Hippocampal formation (tissue), 2 donors: ENCODE results near the gene MAGI2.

Experiments
- DNase-seq, 2 donors: peaks; one replicate each; lab custom pipeline; 2025; lab: John Stamatoyannopoulos, UW

The MAGI2 gene

GRCh38 chr7:79257959-79258358 is 195.5 kb downstream of the MAGI2 start:
- no peak for DNase-seq

- no peak for DNase-seq
Measured at GRCh38 chr7:79245623-79246249, 207.7 kb downstream of the MAGI2 start.

GRCh38 chr7:79244482-79244881 is 209.0 kb downstream of the MAGI2 start:
- no peak for DNase-seq

GRCh38 chr7:79241288-79242060 is 212.0 kb downstream of the MAGI2 start:
- DNase-seq: no peak

GRCh38 chr7:79240413-79240812 is 213.1 kb downstream of the MAGI2 start:
- peak in 1 of 2 donors; percentile 5 for DNase-seq

DNA sequence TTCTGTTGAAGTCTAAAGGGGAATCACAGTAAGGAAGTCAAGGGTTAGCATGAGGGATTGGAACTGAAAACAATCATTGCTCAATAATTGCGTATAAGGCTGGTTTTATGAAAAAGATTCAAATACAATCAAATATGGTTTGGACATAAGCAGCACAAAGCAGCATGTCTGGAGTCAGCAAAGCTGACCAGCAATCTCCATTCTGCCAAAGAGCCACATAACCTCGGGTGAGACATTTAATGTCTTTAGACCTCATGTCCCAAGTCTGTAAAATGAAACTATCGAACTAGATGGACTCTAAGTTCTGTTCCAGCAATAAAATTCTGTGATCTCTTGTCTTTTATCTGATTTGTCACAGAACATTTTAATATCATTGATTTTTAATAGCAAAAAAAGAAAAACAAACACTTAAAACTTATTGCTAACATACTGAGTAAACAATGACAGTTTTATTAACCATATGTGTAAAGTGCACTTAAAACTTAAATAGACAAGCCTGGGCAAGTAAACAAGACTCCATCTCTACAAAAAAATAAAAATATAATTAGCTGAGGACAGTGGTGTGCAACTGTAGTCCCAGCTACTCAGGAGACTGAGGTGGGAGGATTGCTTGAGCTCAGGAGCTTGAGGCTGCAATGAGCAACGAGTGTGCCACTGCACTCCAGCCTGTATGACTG is 217.0 kb downstream of the MAGI2 start:
- no peak for DNase-seq

GRCh38 chr7:79227044-79227443 is 226.4 kb downstream of the MAGI2 start:
- no peak for DNase-seq

DNA sequence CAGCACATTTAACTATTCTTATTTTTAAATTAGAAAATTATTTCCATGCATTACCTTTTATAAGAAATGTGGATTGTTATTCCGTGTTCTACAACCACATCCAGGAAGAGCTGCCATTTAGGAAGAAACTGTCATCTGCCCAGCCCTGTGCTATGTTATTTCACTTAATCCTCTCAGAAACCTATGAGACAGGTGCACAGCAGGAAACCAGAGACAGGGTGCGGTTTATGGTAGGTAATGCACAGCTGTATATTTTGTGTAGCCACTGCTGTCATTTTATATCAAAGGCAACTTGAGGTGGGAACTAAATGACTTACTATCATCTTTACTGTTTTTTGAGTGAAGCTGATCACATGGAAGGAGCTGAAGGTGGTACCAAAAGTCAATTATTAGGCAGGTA is 232.3 kb downstream of the MAGI2 start:
- no peak for DNase-seq

DNA sequence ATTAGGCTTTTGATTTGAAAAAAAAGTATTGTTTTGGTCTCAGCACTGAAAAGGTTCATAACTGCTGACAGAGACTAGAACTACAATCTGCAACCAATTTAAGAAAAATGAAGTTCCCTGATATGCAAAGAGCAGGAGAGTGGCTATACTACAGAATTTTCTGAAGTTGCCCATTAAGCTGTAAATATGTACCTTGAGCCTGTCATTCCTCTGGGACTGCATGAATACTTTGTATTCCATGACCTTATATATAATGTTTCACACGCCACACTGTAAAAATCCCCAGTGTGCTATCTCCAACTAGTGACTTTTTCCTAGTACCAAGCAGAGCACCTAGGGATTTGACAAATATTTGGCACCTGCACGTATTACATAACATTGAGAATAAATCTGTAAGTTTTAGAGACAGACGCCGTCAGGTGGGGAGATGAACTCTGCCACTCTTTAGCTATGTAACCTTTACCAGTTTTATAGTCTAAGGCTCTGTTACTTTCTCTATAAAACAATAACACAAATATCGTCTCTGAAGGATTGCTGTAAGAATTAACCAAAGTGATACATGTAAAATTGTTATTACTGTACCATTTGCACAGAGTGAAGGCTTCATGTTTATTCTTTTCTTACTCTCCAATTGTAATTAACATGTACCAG is 235.4 kb downstream of the MAGI2 start:
- no peak for DNase-seq

DNA sequence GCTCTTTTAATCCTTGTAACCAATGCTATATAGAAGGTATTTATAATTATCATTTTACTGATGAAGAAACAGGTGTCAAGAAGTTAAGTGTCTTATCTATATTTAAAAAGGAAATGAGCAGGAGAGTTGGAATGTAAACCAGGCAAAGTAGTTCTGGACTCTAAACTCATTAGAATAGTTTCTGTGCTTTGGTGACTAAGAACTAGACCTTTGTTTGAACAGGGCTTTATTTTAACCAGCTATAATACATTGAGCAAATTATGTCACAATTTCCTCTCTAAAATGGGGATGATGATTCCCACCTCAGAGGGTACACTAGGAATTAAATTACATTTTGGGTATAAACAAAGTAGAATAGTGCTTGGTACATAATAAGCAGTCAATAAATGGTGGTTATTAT is 236.0 kb downstream of the MAGI2 start:
- no peak for DNase-seq

DNA sequence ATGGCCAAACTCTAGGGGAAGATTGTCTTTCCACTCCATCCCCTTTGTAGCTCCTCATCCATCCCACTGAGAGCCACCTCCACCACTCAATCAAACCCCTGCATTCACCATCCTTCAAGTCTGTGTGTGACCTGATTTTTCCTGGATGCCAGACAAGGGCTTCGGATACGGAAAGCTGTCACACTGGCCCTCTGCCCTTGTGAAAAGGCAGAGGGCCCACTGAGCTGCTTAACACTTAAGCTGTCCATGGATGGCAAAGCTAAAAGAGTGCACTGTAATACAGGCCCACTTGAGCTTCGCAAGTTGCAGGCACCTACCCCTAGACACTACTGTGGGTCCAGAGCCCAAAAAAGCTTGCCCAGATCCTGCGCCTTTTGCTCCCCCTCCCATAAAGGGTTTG is 237.2 kb downstream of the MAGI2 start:
- DNase-seq: no peak

DNA sequence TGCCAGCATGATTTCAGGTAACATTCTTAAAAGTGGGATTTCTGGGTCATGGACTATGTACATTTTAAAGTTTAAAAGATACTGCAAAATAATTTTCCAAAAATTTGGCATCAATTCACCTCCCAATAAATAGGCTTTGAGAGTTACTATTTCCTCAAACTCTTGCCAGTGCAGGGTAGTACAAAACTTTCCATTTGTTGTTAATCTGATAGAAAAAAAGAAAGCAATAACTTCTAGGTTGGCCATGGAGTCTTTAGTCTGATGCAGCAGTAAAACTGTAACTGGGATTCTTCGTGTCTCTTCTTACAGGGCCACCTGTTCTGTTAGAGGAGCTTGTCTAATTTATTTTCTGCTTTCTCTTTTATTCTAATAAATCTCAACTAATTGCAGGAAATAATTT is 241.1 kb downstream of the MAGI2 start:
- DNase-seq: no peak

- no peak for DNase-seq
Measured at GRCh38 chr7:79211724-79212123, 241.7 kb downstream of the MAGI2 start.

DNA sequence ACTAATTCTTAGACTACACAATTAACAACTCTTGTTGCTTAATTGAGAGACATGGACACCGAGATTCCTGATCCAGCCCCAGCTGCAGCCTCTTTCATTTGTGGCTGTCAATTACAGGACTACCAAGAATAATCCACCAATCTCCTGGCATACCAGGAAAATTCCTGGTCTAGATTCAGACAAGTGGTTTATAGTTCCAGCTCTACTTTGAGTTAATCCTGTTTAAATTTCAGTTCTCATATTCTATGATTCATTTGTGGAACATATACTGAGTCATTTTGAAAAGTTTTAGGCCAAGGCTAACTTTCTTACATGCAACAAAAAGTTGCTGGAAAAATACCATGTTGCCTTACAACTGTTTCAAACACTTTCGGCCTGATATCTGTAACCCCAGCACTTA is 253.5 kb downstream of the MAGI2 start:
- DNase-seq: no peak

GRCh38 chr7:79199266-79199665 is 254.2 kb downstream of the MAGI2 start:
- no peak for DNase-seq

DNA sequence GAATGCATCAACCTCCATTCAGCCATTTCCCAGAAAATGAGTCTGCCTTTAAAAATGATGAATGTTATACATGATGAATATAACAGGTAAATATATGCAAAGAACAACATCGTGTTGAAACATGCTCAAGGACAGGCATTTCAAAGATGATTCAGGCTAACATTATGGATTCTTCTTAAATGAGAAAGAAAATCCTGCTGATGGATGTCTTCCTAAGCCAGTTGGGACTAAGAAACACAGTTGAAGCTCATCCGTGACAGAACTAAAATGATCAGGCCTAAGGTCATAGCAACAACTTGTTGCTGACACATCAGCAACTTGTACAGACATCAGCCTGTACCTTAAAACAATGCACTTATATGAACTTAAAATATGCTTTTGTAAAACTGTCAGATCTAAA is 267.9 kb downstream of the MAGI2 start:
- DNase-seq: no peak

- DNase-seq: no peak
Measured at GRCh38 chr7:79182283-79182682, 271.2 kb downstream of the MAGI2 start.

GRCh38 chr7:79180533-79180932 is 272.9 kb downstream of the MAGI2 start:
- no peak for DNase-seq

- peak in 1 of 2 donors; percentile 85 for DNase-seq
Measured at GRCh38 chr7:79176859-79177477, 276.5 kb downstream of the MAGI2 start.

GRCh38 chr7:79175374-79175773 is 278.1 kb downstream of the MAGI2 start:
- DNase-seq: no peak

DNA sequence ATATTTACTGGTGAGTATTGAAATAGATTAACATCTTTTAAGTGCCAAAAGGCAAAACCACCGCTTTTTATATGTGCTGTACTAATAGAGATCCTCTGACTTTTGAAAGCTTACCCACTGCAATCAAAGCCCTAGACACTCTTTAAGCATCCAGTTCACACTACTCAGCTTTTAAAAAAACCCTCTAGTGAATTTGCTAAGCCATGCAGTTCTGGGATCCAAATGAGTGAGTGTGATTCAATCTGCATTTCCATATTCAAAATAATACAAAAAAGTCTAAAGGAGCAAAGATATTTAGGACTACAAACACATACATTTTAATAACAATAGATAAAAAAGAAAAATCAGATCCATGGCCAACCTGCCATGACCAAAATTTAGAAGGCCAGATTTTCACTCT is 288.2 kb downstream of the MAGI2 start:
- DNase-seq: no peak

DNA sequence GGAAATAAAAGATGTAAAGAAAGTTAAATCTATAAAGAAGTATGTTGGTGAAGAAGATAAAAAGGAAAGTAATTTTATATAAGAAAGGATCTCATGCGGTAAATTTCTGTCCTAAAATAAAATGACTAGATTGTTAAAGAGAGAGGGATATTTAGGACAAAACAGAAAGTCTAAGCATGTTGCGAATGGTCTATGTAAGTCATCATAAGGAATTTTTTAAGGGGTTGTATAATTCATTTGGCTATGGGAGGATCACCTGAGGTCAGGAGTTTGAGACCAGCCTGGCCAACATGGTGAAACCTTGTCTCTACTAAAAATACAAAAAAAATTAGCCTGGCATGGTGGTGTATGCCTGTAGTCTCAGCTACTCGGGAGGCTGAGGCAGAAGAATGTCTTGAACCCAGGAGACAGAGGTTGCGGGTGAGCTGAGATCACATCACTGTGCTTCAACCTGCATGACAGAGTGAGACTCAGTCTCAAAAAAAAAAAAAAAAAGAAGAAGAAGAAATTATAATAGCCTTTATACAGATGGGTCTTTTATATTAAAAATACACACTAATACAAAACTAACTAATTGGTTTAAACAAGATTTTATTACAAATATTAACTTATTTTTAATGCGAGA is 294.3 kb downstream of the MAGI2 start:
- no peak for DNase-seq
